HG03378 (cell line): Measurements from ENCODE around the gene VENTX.

Source experiments
- ATAC-seq: cut with Tn5 transposase; IDR thresholded peaks from one replicate; pipeline ENCODE4 v1.9.1; 2021; ENCODE audit warnings: mild to moderate bottlenecking, moderate library complexity; ENCODE audit not compliant: unreplicated experiment

Gene VENTX

GRCh38 chr10:133237588-133238465, at the start of gene VENTX:
TSS of gene VENTX (plus strand) at chr10:133237855. CDS start at chr10:133237915, 60 bp downstream.
- ATAC-seq = no peak

GRCh38 chr10:133187906-133188681, 49.6 kb upstream of the VENTX start:
- ATAC-seq = no peak

- ATAC-seq = no peak
Observed at GRCh38 chr10:133189256-133189655, 48.4 kb upstream of the VENTX start.

GRCh38 chr10:133189726-133190125, 47.9 kb upstream of the VENTX start:
- ATAC-seq = no peak

- no peak for ATAC-seq
Observed at GRCh38 chr10:133190225-133190624, 47.4 kb upstream of the VENTX start.

- ATAC-seq = no peak
Observed at GRCh38 chr10:133191651-133192050, 46.0 kb upstream of the VENTX start.

- ATAC-seq = no peak
Observed at GRCh38 chr10:133194151-133194550, 43.5 kb upstream of the VENTX start.

GRCh38 chr10:133195096-133195495, 42.6 kb upstream of the VENTX start:
- ATAC-seq = no peak

- ATAC-seq = no peak
Observed at GRCh38 chr10:133195611-133196010, 42.0 kb upstream of the VENTX start.

- ATAC-seq = no peak
Observed at GRCh38 chr10:133196221-133196915, 41.3 kb upstream of the VENTX start.

GRCh38 chr10:133196936-133197758, 40.5 kb upstream of the VENTX start:
- ATAC-seq = no peak

- ATAC-seq = no peak
Observed at GRCh38 chr10:133197786-133198185, 39.9 kb upstream of the VENTX start.

- ATAC-seq = no peak
Observed at GRCh38 chr10:133198206-133198605, 39.4 kb upstream of the VENTX start.

GRCh38 chr10:133198621-133199487, 38.8 kb upstream of the VENTX start:
- ATAC-seq = no peak

GRCh38 chr10:133199488-133199885, 38.2 kb upstream of the VENTX start:
- ATAC-seq = no peak

GRCh38 chr10:133199992-133200611, 37.6 kb upstream of the VENTX start:
- no peak for ATAC-seq

- ATAC-seq = no peak
Observed at GRCh38 chr10:133200621-133201031, 37.0 kb upstream of the VENTX start.

GRCh38 chr10:133201151-133201947, 36.3 kb upstream of the VENTX start:
- ATAC-seq = no peak
